Trophoblast cell (in vitro differentiated cells and primary cell): ENCODE results near the gene MFF.
A peak's percentile ranks its signal among the peaks of the same experiment; 100 is the strongest.

Experiments
- DNase-seq, 2 donors: peaks; one replicate each; pipeline ENCODE4 v3.0.0-alpha.2; 2016
- H2AFZ ChIP-seq: 2 replicates; pipeline ENCODE4 v1.6.1; 2013; ENCODE audit warnings: low read length, moderate library complexity, mild to moderate bottlenecking; ENCODE audit not compliant: insufficient read depth, poor library complexity
- H2AK5ac ChIP-seq: 2 replicates; pipeline ENCODE4 v1.6.1; 2013; ENCODE audit warnings: mild to moderate bottlenecking, low read length
- H2BK120ac ChIP-seq: 2 replicates; pipeline ENCODE4 v1.6.1; 2013; ENCODE audit warnings: low read length, mild to moderate bottlenecking, moderate library complexity; ENCODE audit not compliant: insufficient read depth, poor library complexity
- H2BK12ac ChIP-seq: 2 replicates; pipeline ENCODE4 v1.6.1; 2013; ENCODE audit warnings: mild to moderate bottlenecking, low read length, moderate library complexity
- H2BK5ac ChIP-seq: 2 replicates; pipeline ENCODE4 v1.6.1; 2013; ENCODE audit warnings: low read length, low read depth, moderate library complexity, mild to moderate bottlenecking; ENCODE audit not compliant: poor library complexity
- H3K14ac ChIP-seq: 2 replicates; pipeline ENCODE4 v1.6.1; 2013; ENCODE audit warnings: mild to moderate bottlenecking, low read length
- H3K18ac ChIP-seq: 2 replicates; pipeline ENCODE4 v1.6.1; 2013; ENCODE audit warnings: mild to moderate bottlenecking, low read length
- H3K23ac ChIP-seq: 2 replicates; pipeline ENCODE4 v1.6.1; 2013; ENCODE audit warnings: low read length
- H3K27ac ChIP-seq: 2 replicates; pipeline ENCODE4 v1.5.1; 2013; ENCODE audit warnings: low read depth, mild to moderate bottlenecking, inconsistent platforms, low read length, moderate library complexity
- H3K27me3 ChIP-seq: 2 replicates; pipeline ENCODE4 v1.6.1; 2013; ENCODE audit warnings: inconsistent platforms, mild to moderate bottlenecking, low read length, moderate library complexity; ENCODE audit not compliant: insufficient read depth
- H3K36me3 ChIP-seq, 2 experiments: 1 replicate in 1 of 2; 2 replicates in 1 of 2; pipeline ENCODE4 v1.6.1; 2013; ENCODE audit warnings: low read length in 2 of 2, mild to moderate bottlenecking in 2 of 2, moderate library complexity in 1 of 2; ENCODE audit not compliant: insufficient read depth in 2 of 2, control insufficient read depth in 1 of 2
- H3K4ac ChIP-seq: 2 replicates; pipeline ENCODE4 v1.6.1; 2013; ENCODE audit warnings: low read depth, mild to moderate bottlenecking, low read length, moderate library complexity
- H3K4me1 ChIP-seq, 2 experiments: 1 replicate in 1 of 2; 2 replicates in 1 of 2; pipeline ENCODE4 v1.6.1; 2013; ENCODE audit warnings: low read length in 2 of 2, mild to moderate bottlenecking in 2 of 2, moderate library complexity in 1 of 2; ENCODE audit not compliant: insufficient read depth in 2 of 2, control insufficient read depth in 1 of 2
- H3K4me2 ChIP-seq: 2 replicates; pipeline ENCODE4 v1.6.1; 2013; ENCODE audit warnings: inconsistent platforms, mild to moderate bottlenecking, low read length, moderate library complexity
- H3K4me3 ChIP-seq: 2 replicates; pipeline ENCODE4 v1.5.1; 2013; ENCODE audit warnings: mild to moderate bottlenecking, low read depth, low read length, inconsistent platforms
- H3K79me1 ChIP-seq: one replicate; pipeline ENCODE4 v1.6.1; 2013; ENCODE audit warnings: low read length
- H3K79me2 ChIP-seq: 2 replicates; pipeline ENCODE4 v1.6.1; 2013; ENCODE audit warnings: low read length, mild to moderate bottlenecking; ENCODE audit not compliant: control insufficient read depth, insufficient read depth, poor library complexity
- H3K9ac ChIP-seq: 2 replicates; pipeline ENCODE4 v1.6.1; 2013; ENCODE audit warnings: mild to moderate bottlenecking, low read length
- H3K9me3 ChIP-seq: 2 replicates; pipeline ENCODE4 v1.6.1; 2013; ENCODE audit warnings: low read depth, mild to moderate bottlenecking, control low read depth, inconsistent platforms, low read length; ENCODE audit not compliant: insufficient read depth
- H4K12ac ChIP-seq: 2 replicates; pipeline ENCODE4 v1.6.1; 2013; ENCODE audit warnings: low read depth, mild to moderate bottlenecking, low read length, moderate library complexity
- H4K8ac ChIP-seq: 2 replicates; pipeline ENCODE4 v1.6.1; 2013; ENCODE audit warnings: low read depth, mild to moderate bottlenecking, low read length, moderate library complexity
- H4K91ac ChIP-seq: one replicate; pipeline ENCODE4 v1.6.1; 2013; ENCODE audit warnings: low read depth, mild to moderate bottlenecking, low read length, moderate library complexity
- WGBS: extraction: QIAGEN DNeasy Blood & Tissue Kit; methylation state at CpG from one replicate; pipeline ENCODE4 v1.1.7; 2013; ENCODE audit warnings: missing lambda C conversion rate; ENCODE audit not compliant: insufficient read length, insufficient coverage; ENCODE audit errors: extremely low coverage; 5-methylcytosine and 5-hydroxymethylcytosine counted together

Gene MFF

GRCh38 chr2:227326783-227327182 is 1.7 kb downstream of the MFF start:
- no peak overlapping the region for H2BK120ac ChIP-seq
- no peak overlapping the region for H3K4me2 ChIP-seq
- no peak overlapping the region for H3K27ac ChIP-seq
- no peak overlapping the region for H3K4me3 ChIP-seq
- no peaks in the 10 kb centered on the region for H3K4me1 ChIP-seq
- H3K4ac ChIP-seq: peak overlapping the region; percentile 40
- no peak overlapping the region for H3K23ac ChIP-seq
- peaks cover 8% of the 10 kb centered on the region for H3K79me2 ChIP-seq
- H2BK12ac ChIP-seq: no peak overlapping the region
- no peak overlapping the region for H4K8ac ChIP-seq
- no peak for DNase-seq
- H3K36me3 ChIP-seq: no peaks in the 10 kb centered on the region
- no peak overlapping the region for H2AFZ ChIP-seq
- no peaks in the 10 kb centered on the region for H3K27me3 ChIP-seq
- H3K9ac ChIP-seq: no peak overlapping the region
- no peaks in the 10 kb centered on the region for H3K9me3 ChIP-seq
- no peak overlapping the region for H3K18ac ChIP-seq
- H3K14ac ChIP-seq: no peak overlapping the region
- no peak overlapping the region for H2BK5ac ChIP-seq
- H4K91ac ChIP-seq: no peak overlapping the region
- H2AK5ac ChIP-seq: no peak overlapping the region
- no peak overlapping the region for H4K12ac ChIP-seq
- no CpG with 5 or more reads among the region's 6 CpGs for WGBS
- peaks cover 6% of the 10 kb centered on the region for H3K79me1 ChIP-seq

GRCh38 chr2:227335713-227336112 is 10.7 kb downstream of the MFF start:
- no peak overlapping the region for H2AFZ ChIP-seq
- H4K8ac ChIP-seq: no peak overlapping the region
- H4K12ac ChIP-seq: no peak overlapping the region
- peaks cover 2 to 5% of the 10 kb centered on the region in 2 experiments for H3K36me3 ChIP-seq
- no peaks in the 10 kb centered on the region for H3K4me1 ChIP-seq
- no peaks in the 10 kb centered on the region for H3K79me2 ChIP-seq
- no peaks in the 10 kb centered on the region for H3K9me3 ChIP-seq
- H3K27ac ChIP-seq: no peak overlapping the region
- H3K79me1 ChIP-seq: no peaks in the 10 kb centered on the region
- no peak overlapping the region for H2BK5ac ChIP-seq
- H3K4me3 ChIP-seq: no peak overlapping the region
- no peak overlapping the region for H3K18ac ChIP-seq
- no peak overlapping the region for H4K91ac ChIP-seq
- H2AK5ac ChIP-seq: no peak overlapping the region
- no CpG with 5 or more reads among the region's 1 CpG for WGBS
- H3K9ac ChIP-seq: no peak overlapping the region
- no peak overlapping the region for H3K4me2 ChIP-seq
- no peak overlapping the region for H2BK120ac ChIP-seq
- H3K14ac ChIP-seq: no peak overlapping the region
- no peaks in the 10 kb centered on the region for H3K27me3 ChIP-seq
- no peak overlapping the region for H2BK12ac ChIP-seq
- no peak for DNase-seq
- no peak overlapping the region for H3K23ac ChIP-seq
- no peak overlapping the region for H3K4ac ChIP-seq

- Histone ChIP-seq H3K27ac (no peak overlapping the region), H3K79me2 (no peaks in the 10 kb centered on the region), H2BK12ac (no peak overlapping the region), H3K4ac (no peak overlapping the region), H3K23ac (no peak overlapping the region), H3K9me3 (no peaks in the 10 kb centered on the region), H3K4me2 (no peak overlapping the region), H4K12ac (no peak overlapping the region), H4K8ac (no peak overlapping the region), H3K9ac (no peak overlapping the region), H2AFZ (no peak overlapping the region), H2BK5ac (no peak overlapping the region), H3K4me3 (no peak overlapping the region), H3K18ac (no peak overlapping the region), H3K27me3 (no peaks in the 10 kb centered on the region), H3K36me3 (peaks cover 2 to 5% of the 10 kb centered on the region in 2 experiments), H2AK5ac (no peak overlapping the region), H4K91ac (no peak overlapping the region), H2BK120ac (no peak overlapping the region), H3K14ac (no peak overlapping the region), H3K79me1 (no peaks in the 10 kb centered on the region), H3K4me1 (no peaks in the 10 kb centered on the region)
- no peak for DNase-seq
- WGBS: no CpG with 5 or more reads among the region's 2 CpGs
These were observed 12.4 kb downstream of the MFF start for GRCh38 chr2:227337442-227337841.

GRCh38 chr2:227339098-227339599 is 14.1 kb downstream of the MFF start:
- Histone ChIP-seq H3K9me3 (no peaks in the 10 kb centered on the region), H2BK5ac (no peak overlapping the region), H4K91ac (no peak overlapping the region), H3K14ac (no peak overlapping the region), H4K12ac (no peak overlapping the region), H3K27ac (no peak overlapping the region), H3K79me1 (no peaks in the 10 kb centered on the region), H2BK120ac (no peak overlapping the region), H3K4me1 (no peaks in the 10 kb centered on the region), H3K23ac (no peak overlapping the region), H3K4me2 (no peak overlapping the region), H3K9ac (no peak overlapping the region), H2AFZ (no peak overlapping the region), H3K4me3 (no peak overlapping the region), H3K27me3 (no peaks in the 10 kb centered on the region), H2BK12ac (no peak overlapping the region), H4K8ac (no peak overlapping the region), H2AK5ac (no peak overlapping the region), H3K79me2 (no peaks in the 10 kb centered on the region), H3K4ac (no peak overlapping the region), H3K36me3 (peaks cover 2 to 5% of the 10 kb centered on the region in 2 experiments), H3K18ac (no peak overlapping the region)
- no CpG with 5 or more reads among the region's 2 CpGs for WGBS
- DNase-seq: no peak
